ENCODE measurements around the gene SCN7A.

Gene SCN7A

DNA sequence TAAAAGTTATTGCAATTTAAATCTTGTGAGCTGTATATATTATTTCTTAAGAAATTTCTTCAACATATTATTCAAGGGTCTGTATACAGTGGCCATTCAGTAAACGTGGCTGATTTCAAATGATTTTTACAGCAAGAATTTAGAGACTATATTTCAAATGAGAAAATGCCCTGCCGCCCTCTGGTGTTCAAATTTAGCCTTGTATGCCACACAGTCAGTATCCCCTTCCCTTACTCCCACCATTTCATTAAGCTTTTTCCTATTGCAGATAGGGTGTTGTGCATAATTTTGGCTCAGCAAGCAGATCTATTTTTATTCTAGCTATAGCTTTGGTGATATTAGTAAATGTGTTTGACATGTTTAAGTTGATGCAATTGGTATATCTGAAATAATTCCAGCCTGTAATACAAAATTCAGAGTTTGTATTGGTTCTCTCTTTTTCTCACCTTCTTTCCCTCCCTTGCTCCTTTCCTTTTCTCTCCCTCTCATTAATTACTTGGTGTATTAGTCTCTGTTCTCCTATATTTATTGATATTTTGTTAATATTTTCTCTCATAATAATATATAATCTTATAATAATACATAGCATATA is 22.8 kb upstream of the SCN7A start:
- Histone ChIP-seq H2AFZ (ENCODE audit: low read depth, low read length) (no peak overlapping the region), H3K27me3 (ENCODE audit: low read depth, low read length) (peaks cover 6% of the 10 kb centered on the region; the same call in 1 of the 2 replicates)

GRCh38 chr2:166513952-166514351 is 19.9 kb upstream of the SCN7A start:
- Histone ChIP-seq H3K79me2 (ENCODE audit: low read length) (no peaks in the 10 kb centered on the region), H3K27ac (ENCODE audit: low read length) (no peak overlapping the region), H3K4me1 (ENCODE audit: low read length) (0 out of 2 replicates have a peak, but pooled peaks cover 6% of the 10 kb centered on the region), H4K20me1 (ENCODE audit: insufficient read depth, low read length) (no peaks in the 10 kb centered on the region), H3K4me2 (ENCODE audit: low read length) (no peak overlapping the region), H2AFZ (ENCODE audit: low read depth, low read length) (no peak overlapping the region), H3K9ac (ENCODE audit: low read length) (no peak overlapping the region), H3K9me3 (ENCODE audit: insufficient read depth, low read length) (no peaks in the 10 kb centered on the region), H3K27me3 (ENCODE audit: low read depth, low read length) (peaks cover 1% of the 10 kb centered on the region; the same call in 1 of the 2 replicates), H3K4me3 (ENCODE audit: low read length) (no peak overlapping the region), H3K36me3 (replicated peaks; ENCODE audit: low read depth, low read length) (no peaks in the 10 kb centered on the region)
- TF ChIP-seq, protein P1, sequence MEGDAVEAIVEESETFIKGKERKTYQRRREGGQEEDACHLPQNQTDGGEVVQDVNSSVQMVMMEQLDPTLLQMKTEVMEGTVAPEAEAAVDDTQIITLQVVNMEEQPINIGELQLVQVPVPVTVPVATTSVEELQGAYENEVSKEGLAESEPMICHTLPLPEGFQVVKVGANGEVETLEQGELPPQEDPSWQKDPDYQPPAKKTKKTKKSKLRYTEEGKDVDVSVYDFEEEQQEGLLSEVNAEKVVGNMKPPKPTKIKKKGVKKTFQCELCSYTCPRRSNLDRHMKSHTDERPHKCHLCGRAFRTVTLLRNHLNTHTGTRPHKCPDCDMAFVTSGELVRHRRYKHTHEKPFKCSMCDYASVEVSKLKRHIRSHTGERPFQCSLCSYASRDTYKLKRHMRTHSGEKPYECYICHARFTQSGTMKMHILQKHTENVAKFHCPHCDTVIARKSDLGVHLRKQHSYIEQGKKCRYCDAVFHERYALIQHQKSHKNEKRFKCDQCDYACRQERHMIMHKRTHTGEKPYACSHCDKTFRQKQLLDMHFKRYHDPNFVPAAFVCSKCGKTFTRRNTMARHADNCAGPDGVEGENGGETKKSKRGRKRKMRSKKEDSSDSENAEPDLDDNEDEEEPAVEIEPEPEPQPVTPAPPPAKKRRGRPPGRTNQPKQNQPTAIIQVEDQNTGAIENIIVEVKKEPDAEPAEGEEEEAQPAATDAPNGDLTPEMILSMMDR (IDR thresholded peaks at IDR 0.05; ENCODE audit: low read depth, low read length), result no peak

More for the DNA sequence above, 22.8 kb upstream of the SCN7A start:
- no peak overlapping the region for H3K4me3 ChIP-seq (ENCODE audit: low read length)
- H3K9me3 ChIP-seq (ENCODE audit: insufficient read depth, low read length), result no peaks in the 10 kb centered on the region
- TF ChIP-seq, protein P1 (IDR thresholded peaks at IDR 0.05; ENCODE audit: low read depth, low read length), result peak; percentile 76
- TF ChIP-seq EZH2phosphoT487 (IDR thresholded peaks at IDR 0.05; ENCODE audit: low read depth), result no peak
- no peaks in the 10 kb centered on the region for H3K79me2 ChIP-seq (ENCODE audit: low read length)
- H3K4me1 ChIP-seq (ENCODE audit: low read length), result 0 out of 2 replicates have a peak, but pooled peaks cover 6% of the 10 kb centered on the region
- no peaks in the 10 kb centered on the region for H3K36me3 ChIP-seq (replicated peaks; ENCODE audit: low read depth, low read length)
- H3K4me2 ChIP-seq (ENCODE audit: low read length), result no peak overlapping the region
- H3K9ac ChIP-seq (ENCODE audit: low read length), result no peak overlapping the region
- no peaks in the 10 kb centered on the region for H4K20me1 ChIP-seq (ENCODE audit: insufficient read depth, low read length)
- H3K27ac ChIP-seq (ENCODE audit: low read length), result no peak overlapping the region

DNA sequence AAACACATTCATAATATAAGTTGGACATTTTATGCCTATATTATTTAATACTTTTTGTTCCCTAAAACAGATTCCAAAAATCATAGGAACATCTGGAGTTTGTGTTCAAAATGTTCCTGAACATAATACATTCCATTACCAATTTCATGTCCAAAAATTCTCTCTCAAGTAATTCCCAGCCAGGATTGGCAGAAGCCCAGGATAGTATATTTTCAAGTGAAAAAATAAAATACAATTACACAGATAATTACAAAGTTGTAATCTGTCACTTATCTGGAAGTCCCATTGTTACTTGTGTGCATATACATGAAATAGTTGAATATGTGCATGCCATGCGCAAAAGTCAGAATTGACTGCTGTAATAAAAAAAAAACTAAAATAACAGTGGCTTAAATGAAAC is 5.2 kb upstream of the SCN7A start:
- Histone ChIP-seq H3K27me3 (ENCODE audit: low read depth, low read length) (no peaks in the 10 kb centered on the region), H3K79me2 (ENCODE audit: low read length) (no peaks in the 10 kb centered on the region), H3K9me3 (ENCODE audit: insufficient read depth, low read length) (no peaks in the 10 kb centered on the region), H3K4me1 (ENCODE audit: low read length) (no peaks in the 10 kb centered on the region), H3K27ac (ENCODE audit: low read length) (no peak overlapping the region), H3K36me3 (replicated peaks; ENCODE audit: low read depth, low read length) (no peaks in the 10 kb centered on the region), H4K20me1 (ENCODE audit: insufficient read depth, low read length) (no peaks in the 10 kb centered on the region), H3K4me2 (ENCODE audit: low read length) (no peak overlapping the region), H3K4me3 (ENCODE audit: low read length) (no peak overlapping the region), H2AFZ (ENCODE audit: low read depth, low read length) (no peak overlapping the region), H3K9ac (ENCODE audit: low read length) (no peak overlapping the region)
- TF ChIP-seq, protein P1 (IDR thresholded peaks at IDR 0.05; ENCODE audit: low read depth, low read length), result no peak
- no peak for TF ChIP-seq EZH2phosphoT487 (IDR thresholded peaks at IDR 0.05; ENCODE audit: low read depth)

DNA sequence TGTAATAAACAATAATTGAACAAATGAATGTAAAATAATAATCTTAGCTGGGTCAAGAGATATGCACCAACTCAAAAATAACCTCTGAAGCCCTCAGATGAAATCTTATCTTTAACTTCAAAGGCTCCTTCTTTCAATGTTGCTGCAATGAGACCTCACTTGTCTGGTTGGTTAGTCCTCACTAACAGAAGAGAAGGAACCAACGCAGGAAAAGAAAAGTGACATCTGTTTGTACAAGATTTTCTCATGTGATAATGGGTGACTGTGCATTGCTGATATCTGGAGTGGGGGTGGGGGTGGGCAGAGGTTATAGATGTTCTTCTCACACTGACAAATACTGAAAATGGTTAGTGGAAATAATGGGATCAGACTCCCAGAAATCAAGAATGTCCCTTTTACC is 2.6 kb downstream of the SCN7A start:
- Histone ChIP-seq H3K4me3 (ENCODE audit: low read length) (no peak overlapping the region), H3K36me3 (replicated peaks; ENCODE audit: low read depth, low read length) (no peaks in the 10 kb centered on the region), H2AFZ (ENCODE audit: low read depth, low read length) (no peak overlapping the region), H3K27ac (ENCODE audit: low read length) (no peak overlapping the region), H3K79me2 (ENCODE audit: low read length) (no peaks in the 10 kb centered on the region), H3K27me3 (ENCODE audit: low read depth, low read length) (no peaks in the 10 kb centered on the region), H3K4me2 (ENCODE audit: low read length) (no peak overlapping the region), H3K4me1 (ENCODE audit: low read length) (peaks cover 9% of the 10 kb centered on the region), H4K20me1 (ENCODE audit: insufficient read depth, low read length) (no peaks in the 10 kb centered on the region), H3K9ac (ENCODE audit: low read length) (no peak overlapping the region), H3K9me3 (ENCODE audit: insufficient read depth, low read length) (no peaks in the 10 kb centered on the region)
- no peak for TF ChIP-seq EZH2phosphoT487 (IDR thresholded peaks at IDR 0.05; ENCODE audit: low read depth)
- TF ChIP-seq, protein P1 (IDR thresholded peaks at IDR 0.05; ENCODE audit: low read depth, low read length), result no peak

Data from OCI-LY3 (cell line).